NCI-H82 treated with DMSO at 0.1 percent for 48 hours (cell line): Measurements from ENCODE around the gene GUCY1A1.
A peak's percentile ranks its signal among the peaks of the same experiment; 100 is the strongest.

ENCODE experiments used
- DNase-seq: peaks from one replicate; lab custom pipeline; 2025; ENCODE audit not compliant: unreplicated experiment; lab: John Stamatoyannopoulos, UW

Gene GUCY1A1

GRCh38 chr4:155657985-155658680, 8.5 kb upstream of the GUCY1A1 start:
- no peak for DNase-seq

GRCh38 chr4:155658681-155659064, 8.0 kb upstream of the GUCY1A1 start:
- no peak for DNase-seq

GRCh38 chr4:155659176-155659575, 7.5 kb upstream of the GUCY1A1 start:
- DNase-seq = no peak

GRCh38 chr4:155660436-155660835, 6.2 kb upstream of the GUCY1A1 start:
- no peak for DNase-seq

GRCh38 chr4:155665054-155665453, 1.6 kb upstream of the GUCY1A1 start:
- DNase-seq = no peak

GRCh38 chr4:155667222-155667567, 547 bp downstream of the GUCY1A1 start:
- DNase-seq = no peak

GRCh38 chr4:155667568-155668511, 1.2 kb downstream of the GUCY1A1 start:
- peak; percentile 16 for DNase-seq

GRCh38 chr4:155668707-155669220, 2.1 kb downstream of the GUCY1A1 start:
- DNase-seq = no peak

- no peak for DNase-seq
Measured at GRCh38 chr4:155672342-155672741, 5.7 kb downstream of the GUCY1A1 start.

GRCh38 chr4:155673453-155673979, 6.9 kb downstream of the GUCY1A1 start:
- no peak for DNase-seq

- no peak for DNase-seq
Measured at GRCh38 chr4:155674669-155675071, 8.0 kb downstream of the GUCY1A1 start.

GRCh38 chr4:155675709-155676429, 9.2 kb downstream of the GUCY1A1 start:
- DNase-seq = no peak

- DNase-seq = peak; percentile 7
Measured at GRCh38 chr4:155676430-155676825, 9.8 kb downstream of the GUCY1A1 start.

- no peak for DNase-seq
Measured at GRCh38 chr4:155678011-155678410, 11.4 kb downstream of the GUCY1A1 start.

GRCh38 chr4:155679343-155679742, 12.7 kb downstream of the GUCY1A1 start:
- DNase-seq = no peak

- DNase-seq = no peak
Measured at GRCh38 chr4:155681886-155682285, 15.2 kb downstream of the GUCY1A1 start.

- no peak for DNase-seq
Measured at GRCh38 chr4:155684423-155684822, 17.8 kb downstream of the GUCY1A1 start.

GRCh38 chr4:155684892-155685541, 18.4 kb downstream of the GUCY1A1 start:
- no peak for DNase-seq

GRCh38 chr4:155687380-155687982, 20.8 kb downstream of the GUCY1A1 start:
- DNase-seq = no peak

GRCh38 chr4:155688211-155688610, 21.6 kb downstream of the GUCY1A1 start:
- DNase-seq = no peak
